G401 (cell line): ENCODE data around the gene ANKRD13A. TPM values are rescaled to one million over a fixed set of nuclear protein-coding genes. Genes with fewer than 3 reads are reported as not detected.

Experiments used
- DNase-seq: peaks from one replicate; pipeline ENCODE4 v3.0.0-alpha.2; 2015; ENCODE audit warnings: low spot score
- in situ Hi-C: cut with HindIII; loops from 2 replicates; pipeline ENCODE4 v1.10.0; 2016; ENCODE audit warnings: low sequenced_read_pairs, mixed read lengths
- total RNA-seq: library from RNA; depleted of rRNA; stranded (reverse); fragments of >200 nt; shearing (Covaris generic); gene quantifications from 2 replicates; pipeline ENCODE4 v1.2.3, GENCODE V29; 2014; rRNA removed

Gene ANKRD13A
- 17.1 and 38.2 TPM in 2 replicates for total RNA-seq

GRCh38 chr12:109998904-109999648 is at the start of gene ANKRD13A:
TSS of gene ANKRD13A (plus strand) at chr12:109999430. CDS start at chr12:109999689, 259 bp downstream.
- in situ Hi-C loops: no loop called here
- peak; percentile 96 for DNase-seq

GRCh38 chr12:109950625-109951024 is 48.6 kb upstream of the ANKRD13A start:
- in situ Hi-C loops: no loop called here
- DNase-seq: no peak

GRCh38 chr12:109951136-109951535 is 48.1 kb upstream of the ANKRD13A start:
- in situ Hi-C loops: no loop called here
- DNase-seq: no peak

GRCh38 chr12:109951751-109952150 is 47.5 kb upstream of the ANKRD13A start:
- in situ Hi-C loops: no loop called here
- DNase-seq: peak; percentile 92

GRCh38 chr12:109952160-109952858 is 46.9 kb upstream of the ANKRD13A start:
- DNase-seq: no peak
- in situ Hi-C loops: no loop called here

- no peak for DNase-seq
- in situ Hi-C loops: no loop called here
These were observed 46.4 kb upstream of the ANKRD13A start for GRCh38 chr12:109952873-109953272.

GRCh38 chr12:109953656-109954055 is 45.6 kb upstream of the ANKRD13A start:
- DNase-seq: peak; percentile 77
- in situ Hi-C loops: no loop called here

- no peak for DNase-seq
- in situ Hi-C loops: no loop called here
These were observed 40.9 kb upstream of the ANKRD13A start for GRCh38 chr12:109958374-109958773.

- in situ Hi-C loops: loop anchor here (5.0 to 10.0 kb wide), 2 partner anchors 98 to 105 kb away; no protein-coding TSS in a partner anchor
These were observed 39.7 kb upstream of the ANKRD13A start for GRCh38 chr12:109959411-109960093.

GRCh38 chr12:109961201-109961600 is 38.0 kb upstream of the ANKRD13A start:
- in situ Hi-C loops: loop anchor here (5.0 to 10.0 kb wide), 2 partner anchors 96 to 106 kb away; no protein-coding TSS in a partner anchor
- DNase-seq: peak; percentile 41

More at GRCh38 chr12:109959411-109960093, 39.7 kb upstream of the ANKRD13A start:
- no peak for DNase-seq

- no peak for DNase-seq
- in situ Hi-C loops: loop anchor here (5.0 to 10.0 kb wide), 2 partner anchors 96 to 107 kb away; no protein-coding TSS in a partner anchor
These were observed 37.6 kb upstream of the ANKRD13A start for GRCh38 chr12:109961612-109962011.

- DNase-seq: no peak
- in situ Hi-C loops: loop anchor here (5.0 to 10.0 kb wide), 2 partner anchors 95 to 108 kb away; no protein-coding TSS in a partner anchor
These were observed 36.8 kb upstream of the ANKRD13A start for GRCh38 chr12:109962398-109962797.

GRCh38 chr12:109963330-109963729 is 35.9 kb upstream of the ANKRD13A start:
- in situ Hi-C loops: loop anchor here (5.0 to 10.0 kb wide), 2 partner anchors 94 to 109 kb away; no protein-coding TSS in a partner anchor
- DNase-seq: no peak

- no peak for DNase-seq
- in situ Hi-C loops: loop anchor here (5.0 to 10.0 kb wide), 2 partner anchors 93 to 109 kb away; no protein-coding TSS in a partner anchor
These were observed 35.3 kb upstream of the ANKRD13A start for GRCh38 chr12:109963743-109964429.

- DNase-seq: no peak
- in situ Hi-C loops: loop anchor here (10.0 kb wide), 1 partner anchor 112 kb away; no protein-coding TSS in a partner anchor
These were observed 32.7 kb upstream of the ANKRD13A start for GRCh38 chr12:109966546-109966945.

- in situ Hi-C loops: loop anchor here (10.0 kb wide), 1 partner anchor 113 kb away; no protein-coding TSS in a partner anchor
- no peak for DNase-seq
These were observed 31.7 kb upstream of the ANKRD13A start for GRCh38 chr12:109967383-109968031.

- no peak for DNase-seq
- in situ Hi-C loops: loop anchor here (10.0 kb wide), 1 partner anchor 113 kb away; no protein-coding TSS in a partner anchor
These were observed 31.2 kb upstream of the ANKRD13A start for GRCh38 chr12:109968032-109968420.

- DNase-seq: no peak
- in situ Hi-C loops: loop anchor here (10.0 kb wide), 1 partner anchor 114 kb away; no protein-coding TSS in a partner anchor
These were observed 30.4 kb upstream of the ANKRD13A start for GRCh38 chr12:109968801-109969200.
